ENCODE measurements around the gene AP1AR.
"Not testable (repeated sequence)": the region's sequence is repeated elsewhere in the genome, so short reads cannot be mapped to it uniquely, and the experiment has no call there.

The AP1AR gene

GRCh38 chr4:112203593-112203992 is 28.0 kb upstream of the AP1AR start:
- peaks cover 3% of the 10 kb centered on the region for H3K4me1 ChIP-seq (ENCODE audit: control insufficient read depth, low read depth, low read length)
- no peaks in the 10 kb centered on the region for H3K36me3 ChIP-seq (ENCODE audit: control insufficient read depth, low read depth, low read length)
- no peak overlapping the region for H3K4me3 ChIP-seq (ENCODE audit: low read length)
- H3K9me3 ChIP-seq (ENCODE audit: control insufficient read depth, low read depth, low read length) = no peaks in the 10 kb centered on the region
- H3K9ac ChIP-seq (ENCODE audit: low read length) = no peak overlapping the region
- H3K27ac ChIP-seq (ENCODE audit: low read length) = no peak overlapping the region
- no peaks in the 10 kb centered on the region for H3K27me3 ChIP-seq (ENCODE audit: control insufficient read depth, insufficient read depth, low read length)

GRCh38 chr4:112206431-112206830 is 25.2 kb upstream of the AP1AR start:
- Histone ChIP-seq H3K4me3 (ENCODE audit: low read length) (no peak overlapping the region), H3K9ac (ENCODE audit: low read length) (no peak overlapping the region), H3K27me3 (ENCODE audit: control insufficient read depth, insufficient read depth, low read length) (no peaks in the 10 kb centered on the region), H3K9me3 (ENCODE audit: control insufficient read depth, low read depth, low read length) (no peaks in the 10 kb centered on the region), H3K27ac (ENCODE audit: low read length) (no peak overlapping the region), H3K36me3 (ENCODE audit: control insufficient read depth, low read depth, low read length) (no peaks in the 10 kb centered on the region), H3K4me1 (ENCODE audit: control insufficient read depth, low read depth, low read length) (peaks cover 3% of the 10 kb centered on the region)

GRCh38 chr4:112208137-112209095 is 23.2 kb upstream of the AP1AR start:
- H3K27ac ChIP-seq (ENCODE audit: low read length); H3K4me1 ChIP-seq (ENCODE audit: control insufficient read depth, low read depth, low read length); H3K4me3 ChIP-seq (ENCODE audit: low read length); H3K9ac ChIP-seq (ENCODE audit: low read length); H3K9me3 ChIP-seq (ENCODE audit: control insufficient read depth, low read depth, low read length); H3K36me3 ChIP-seq (ENCODE audit: control insufficient read depth, low read depth, low read length); H3K27me3 ChIP-seq (ENCODE audit: control insufficient read depth, insufficient read depth, low read length): not testable (repeated sequence)

GRCh38 chr4:112210777-112211176 is 20.8 kb upstream of the AP1AR start:
- no peaks in the 10 kb centered on the region for H3K4me1 ChIP-seq (ENCODE audit: control insufficient read depth, low read depth, low read length)

GRCh38 chr4:112213091-112213490 is 18.5 kb upstream of the AP1AR start:
- no peak overlapping the region for H3K27ac ChIP-seq (ENCODE audit: low read length)

More at GRCh38 chr4:112210777-112211176, 20.8 kb upstream of the AP1AR start:
- Histone ChIP-seq H3K27me3 (ENCODE audit: control insufficient read depth, insufficient read depth, low read length) (no peaks in the 10 kb centered on the region), H3K9ac (ENCODE audit: low read length) (no peak overlapping the region), H3K4me3 (ENCODE audit: low read length) (no peak overlapping the region), H3K27ac (ENCODE audit: low read length) (no peak overlapping the region), H3K9me3 (ENCODE audit: control insufficient read depth, low read depth, low read length) (peaks cover 6% of the 10 kb centered on the region), H3K36me3 (ENCODE audit: control insufficient read depth, low read depth, low read length) (no peaks in the 10 kb centered on the region)

GRCh38 chr4:112213856-112214255 is 17.7 kb upstream of the AP1AR start:
- H3K4me1 ChIP-seq (ENCODE audit: control insufficient read depth, low read depth, low read length) = no peaks in the 10 kb centered on the region
- no peak overlapping the region for H3K4me3 ChIP-seq (ENCODE audit: low read length)
- H3K9ac ChIP-seq (ENCODE audit: low read length) = no peak overlapping the region
- peaks cover 6% of the 10 kb centered on the region for H3K9me3 ChIP-seq (ENCODE audit: control insufficient read depth, low read depth, low read length)
- no peaks in the 10 kb centered on the region for H3K27me3 ChIP-seq (ENCODE audit: control insufficient read depth, insufficient read depth, low read length)
- no peak overlapping the region for H3K27ac ChIP-seq (ENCODE audit: low read length)
- H3K36me3 ChIP-seq (ENCODE audit: control insufficient read depth, low read depth, low read length) = no peaks in the 10 kb centered on the region

More at GRCh38 chr4:112213091-112213490, 18.5 kb upstream of the AP1AR start:
- Histone ChIP-seq H3K9ac (ENCODE audit: low read length) (no peak overlapping the region), H3K9me3 (ENCODE audit: control insufficient read depth, low read depth, low read length) (peaks cover 6% of the 10 kb centered on the region), H3K27me3 (ENCODE audit: control insufficient read depth, insufficient read depth, low read length) (no peaks in the 10 kb centered on the region), H3K4me1 (ENCODE audit: control insufficient read depth, low read depth, low read length) (no peaks in the 10 kb centered on the region), H3K36me3 (ENCODE audit: control insufficient read depth, low read depth, low read length) (no peaks in the 10 kb centered on the region), H3K4me3 (ENCODE audit: low read length) (no peak overlapping the region)

GRCh38 chr4:112214390-112215264 is 17.0 kb upstream of the AP1AR start:
- Histone ChIP-seq H3K4me1 (ENCODE audit: control insufficient read depth, low read depth, low read length) (no peaks in the 10 kb centered on the region), H3K4me3 (ENCODE audit: low read length) (no peak overlapping the region), H3K27me3 (ENCODE audit: control insufficient read depth, insufficient read depth, low read length) (no peaks in the 10 kb centered on the region), H3K27ac (ENCODE audit: low read length) (no peak overlapping the region), H3K9me3 (ENCODE audit: control insufficient read depth, low read depth, low read length) (peaks cover 6% of the 10 kb centered on the region), H3K9ac (ENCODE audit: low read length) (no peak overlapping the region), H3K36me3 (ENCODE audit: control insufficient read depth, low read depth, low read length) (no peaks in the 10 kb centered on the region)

GRCh38 chr4:112219826-112220366 is 11.7 kb upstream of the AP1AR start:
- Histone ChIP-seq H3K9ac (ENCODE audit: low read length) (no peak overlapping the region), H3K27ac (ENCODE audit: low read length) (no peak overlapping the region), H3K4me1 (ENCODE audit: control insufficient read depth, low read depth, low read length) (no peaks in the 10 kb centered on the region), H3K9me3 (ENCODE audit: control insufficient read depth, low read depth, low read length) (no peaks in the 10 kb centered on the region), H3K36me3 (ENCODE audit: control insufficient read depth, low read depth, low read length) (no peaks in the 10 kb centered on the region), H3K4me3 (ENCODE audit: low read length) (no peak overlapping the region), H3K27me3 (ENCODE audit: control insufficient read depth, insufficient read depth, low read length) (no peaks in the 10 kb centered on the region)

- Histone ChIP-seq H3K9me3 (ENCODE audit: control insufficient read depth, low read depth, low read length) (no peaks in the 10 kb centered on the region), H3K36me3 (ENCODE audit: control insufficient read depth, low read depth, low read length) (no peaks in the 10 kb centered on the region), H3K27me3 (ENCODE audit: control insufficient read depth, insufficient read depth, low read length) (no peaks in the 10 kb centered on the region), H3K27ac (ENCODE audit: low read length) (no peak overlapping the region), H3K4me3 (ENCODE audit: low read length) (no peak overlapping the region), H3K4me1 (ENCODE audit: control insufficient read depth, low read depth, low read length) (no peaks in the 10 kb centered on the region), H3K9ac (ENCODE audit: low read length) (no peak overlapping the region)
Measured at GRCh38 chr4:112222219-112222955, 9.2 kb upstream of the AP1AR start.

- no peaks in the 10 kb centered on the region for H3K9me3 ChIP-seq (ENCODE audit: control insufficient read depth, low read depth, low read length)
- no peaks in the 10 kb centered on the region for H3K36me3 ChIP-seq (ENCODE audit: control insufficient read depth, low read depth, low read length)
- H3K9ac ChIP-seq (ENCODE audit: low read length) = no peak overlapping the region
- no peak overlapping the region for H3K4me3 ChIP-seq (ENCODE audit: low read length)
- no peaks in the 10 kb centered on the region for H3K27me3 ChIP-seq (ENCODE audit: control insufficient read depth, insufficient read depth, low read length)
- no peak overlapping the region for H3K27ac ChIP-seq (ENCODE audit: low read length)
- H3K4me1 ChIP-seq (ENCODE audit: control insufficient read depth, low read depth, low read length) = peaks cover under 1% of the 10 kb centered on the region
Measured at GRCh38 chr4:112225157-112225556, 6.4 kb upstream of the AP1AR start.

Measured in iPS-18a (cell line).